Pulmonary artery endothelial cell (primary cell): ENCODE data around the gene CABP7. TPM values are rescaled to one million over a fixed set of nuclear protein-coding genes. Genes with fewer than 3 reads are reported as not detected.

Source experiments
- DNase-seq: peaks from one replicate; pipeline ENCODE4 v3.0.0-alpha.2; 2011; ENCODE audit warnings: low read depth, low spot score
- total RNA-seq: library from RNA; depleted of rRNA; stranded (reverse); fragments of >200 nt; gene quantifications from 2 replicates; pipeline ENCODE4 v1.2.3, GENCODE V29; 2014

Gene CABP7
- total RNA-seq, 1 donor from 2014 or later: not detected

DNA sequence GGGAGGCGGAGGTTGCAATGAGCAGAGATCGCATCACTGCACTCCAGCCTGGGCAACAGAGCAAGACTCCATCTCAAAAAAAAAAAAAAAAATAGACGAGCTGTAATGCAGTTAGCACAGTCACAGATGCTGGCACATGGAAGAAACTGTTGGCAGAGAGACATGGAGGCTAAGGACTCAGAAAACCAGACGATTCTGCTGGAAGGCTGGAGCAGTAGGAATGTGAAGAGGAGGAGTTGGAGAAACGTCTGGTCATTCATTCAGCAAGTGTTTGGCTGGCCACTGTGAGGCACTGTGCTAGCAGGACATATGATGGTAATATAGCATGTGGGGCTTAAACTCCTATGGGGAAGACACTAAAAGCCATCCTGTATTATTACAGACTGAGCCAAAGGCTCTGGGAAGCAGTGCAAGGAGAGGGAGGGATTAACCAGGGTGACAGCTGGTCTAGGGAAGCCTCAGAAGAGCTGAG, 52.4 kb downstream of the CABP7 start:
- peak; percentile 10 for DNase-seq

DNA sequence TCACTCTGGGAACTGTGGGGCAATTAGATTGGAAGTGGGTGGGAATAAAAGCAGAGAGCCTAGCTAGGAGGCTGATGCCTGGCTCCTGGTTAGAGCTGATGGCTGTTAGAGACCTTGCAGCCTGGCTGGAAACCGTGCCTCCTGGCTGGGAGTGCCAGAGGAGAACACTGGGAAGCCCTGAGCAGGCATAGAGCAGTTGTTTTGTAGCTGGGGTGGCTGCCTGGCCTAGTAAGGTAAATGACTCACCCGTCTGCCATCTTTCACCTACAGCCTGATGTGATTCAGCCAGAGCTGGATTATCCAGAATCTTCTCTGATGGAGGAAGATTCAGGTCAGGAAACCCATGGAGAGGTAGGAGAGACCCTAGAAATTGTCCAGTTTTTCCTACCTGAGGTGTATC, 53.4 kb downstream of the CABP7 start:
- DNase-seq: no peak

DNA sequence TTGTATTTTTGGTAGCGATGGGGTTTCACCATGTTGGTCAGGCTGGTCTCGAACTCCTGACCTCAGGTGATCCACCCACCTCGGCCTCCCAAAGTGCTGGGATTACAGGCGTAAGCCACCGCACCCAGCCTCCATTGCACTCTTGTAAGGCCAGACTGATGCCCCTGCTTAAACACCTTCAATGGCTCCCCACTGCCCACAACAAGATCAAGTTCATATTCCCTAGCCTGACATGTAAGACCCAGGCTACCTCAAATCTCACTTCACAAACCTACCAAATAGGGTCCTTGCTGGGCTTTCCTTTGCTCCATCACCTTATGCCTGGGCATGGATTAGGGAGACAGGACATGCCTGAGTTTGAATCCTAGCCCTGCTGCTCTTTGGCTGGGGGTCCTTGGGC, 60.4 kb downstream of the CABP7 start:
- no peak for DNase-seq

DNA sequence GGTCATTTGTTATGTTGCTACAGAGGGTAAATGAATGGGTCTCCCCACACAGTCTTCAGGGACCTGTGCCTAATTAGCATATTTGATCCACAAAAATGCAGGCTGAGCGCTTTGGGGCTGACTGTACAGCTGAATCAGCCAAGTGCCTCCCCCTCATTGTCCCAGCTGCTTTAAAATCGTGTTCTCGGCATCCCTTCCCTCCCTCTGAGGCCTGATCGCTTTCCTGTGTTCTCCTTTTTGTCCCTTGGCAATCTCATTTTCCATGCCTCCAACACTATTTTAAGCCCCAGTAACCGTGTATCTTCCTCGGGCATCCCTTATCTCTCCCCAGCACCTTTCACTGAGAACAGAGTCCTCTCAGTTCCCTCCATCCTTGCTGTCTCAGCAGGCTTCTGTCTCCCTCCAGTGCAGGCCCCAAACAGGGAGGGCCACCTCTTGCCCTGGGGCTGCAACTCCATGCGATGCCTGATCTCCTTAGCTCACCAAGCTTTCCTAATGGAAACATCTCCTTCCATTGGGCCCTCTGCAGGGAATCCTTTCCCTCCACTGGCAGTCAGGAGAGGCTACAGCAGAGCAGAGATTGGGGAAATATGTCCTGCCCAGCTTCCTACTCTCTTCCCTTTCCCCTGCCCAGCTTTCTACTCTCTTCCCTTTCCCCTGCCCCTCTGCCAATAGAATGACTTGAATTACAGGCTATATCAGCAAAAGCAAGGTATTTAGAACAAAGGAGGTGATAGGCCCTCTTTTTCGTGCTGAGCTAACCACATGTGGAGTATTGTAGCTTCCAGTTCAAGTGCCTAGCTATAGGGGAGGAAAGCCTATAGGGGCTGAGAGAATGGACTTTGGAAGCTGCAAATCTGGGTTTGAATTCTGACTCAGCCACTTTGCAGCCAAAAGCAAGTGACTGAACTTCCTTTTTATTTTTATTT, 61.2 kb downstream of the CABP7 start:
- no peak for DNase-seq

Other genes with a start within 250 kb of the CABP7 start
- 1.1 and 3.8 TPM in 2 replicates for gene NEFH, start 239.8 kb upstream of the CABP7 start, total RNA-seq
- gene THOC5, start 166.2 kb upstream of the CABP7 start, total RNA-seq: 55.1 and 67.0 TPM in 2 replicates
- gene NIPSNAP1, start 138.9 kb upstream of the CABP7 start, total RNA-seq: 32.6 and 50.2 TPM in 2 replicates
- 94.1 and 127 TPM in 2 replicates for gene NF2, start 116.4 kb upstream of the CABP7 start, total RNA-seq
- gene ZMAT5, start 47.0 kb downstream of the CABP7 start, total RNA-seq: 19.1 and 19.7 TPM in 2 replicates
- gene UQCR10, start 47.4 kb downstream of the CABP7 start, total RNA-seq: 78.0 and 83.1 TPM in 2 replicates
- gene ASCC2, start 118.3 kb downstream of the CABP7 start, total RNA-seq: 26.8 and 28.8 TPM in 2 replicates
- 21.4 and 31.0 TPM in 2 replicates for gene MTMR3, start 163.2 kb downstream of the CABP7 start, total RNA-seq